Hypothalamus (tissue), 51 donors: Measurements from ENCODE around the gene CEP112.
"Not testable (repeated sequence)": the region's sequence is repeated elsewhere in the genome, so short reads cannot be mapped to it uniquely, and the experiment has no call there.

Experiments used
- DNase-seq, 51 donors: peaks; one replicate each; lab custom pipeline; 2025; lab: John Stamatoyannopoulos, UW

The CEP112 gene

GRCh38 chr17:65707780-65708179 lies 484.2 kb downstream of the CEP112 start:
- no peak for DNase-seq

DNA sequence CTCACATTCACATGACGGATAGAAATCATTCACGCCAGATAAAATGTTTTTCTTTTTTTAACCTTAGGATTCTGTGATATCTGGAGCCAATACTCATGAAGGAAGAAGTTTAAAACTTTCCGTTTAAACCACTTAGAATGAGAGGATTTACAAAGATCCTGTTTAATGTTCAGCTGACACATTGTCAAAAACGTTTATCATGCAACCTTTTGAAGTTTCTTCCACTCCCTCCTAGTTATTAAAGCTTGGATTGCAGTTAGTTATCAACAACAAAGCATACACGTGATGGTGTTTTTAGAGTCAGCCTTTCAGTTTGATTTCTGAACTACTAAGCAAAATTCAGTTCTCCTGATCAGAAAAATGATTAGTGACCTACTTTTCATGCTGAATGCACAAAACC lies 487.2 kb downstream of the CEP112 start:
- no peak for DNase-seq

DNA sequence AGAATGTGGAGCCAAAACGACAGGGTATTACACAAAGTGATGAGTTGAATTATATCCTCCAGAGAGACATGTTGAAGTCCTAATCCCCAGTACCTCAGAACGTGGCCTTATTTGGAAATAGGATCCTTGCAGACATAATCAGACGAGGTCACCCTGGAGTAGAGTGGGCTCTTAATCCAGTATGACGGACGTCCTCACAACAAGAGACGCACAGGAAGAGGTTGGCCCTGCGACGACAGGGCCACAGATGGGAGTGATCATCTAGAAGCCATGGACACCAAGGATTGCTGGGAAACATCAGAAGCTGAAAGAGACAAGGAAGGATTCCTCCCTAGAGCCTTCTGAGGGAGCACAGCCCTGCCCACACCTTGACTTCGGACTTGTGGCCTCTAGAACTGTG lies 488.0 kb downstream of the CEP112 start:
- DNase-seq = no peak

DNA sequence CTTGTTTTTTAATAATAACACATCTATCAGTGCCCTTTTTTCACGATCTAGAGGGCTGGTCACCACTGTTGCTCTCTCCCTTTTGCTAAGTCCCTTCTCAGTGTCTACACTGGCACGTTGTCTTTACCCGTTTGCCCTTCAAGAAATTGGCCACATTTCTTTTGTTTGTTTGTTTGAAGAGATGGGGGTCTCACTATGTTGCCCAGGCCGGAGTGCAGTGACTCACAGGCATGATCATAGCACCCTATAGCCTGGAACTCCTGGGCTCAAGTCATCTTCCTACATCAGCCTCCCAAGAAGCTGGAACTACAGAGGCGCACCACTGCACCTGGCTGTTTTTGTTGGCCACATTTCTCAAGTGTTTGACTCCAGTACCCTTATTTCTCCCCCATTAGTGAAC lies 492.5 kb downstream of the CEP112 start:
- DNase-seq = no peak

DNA sequence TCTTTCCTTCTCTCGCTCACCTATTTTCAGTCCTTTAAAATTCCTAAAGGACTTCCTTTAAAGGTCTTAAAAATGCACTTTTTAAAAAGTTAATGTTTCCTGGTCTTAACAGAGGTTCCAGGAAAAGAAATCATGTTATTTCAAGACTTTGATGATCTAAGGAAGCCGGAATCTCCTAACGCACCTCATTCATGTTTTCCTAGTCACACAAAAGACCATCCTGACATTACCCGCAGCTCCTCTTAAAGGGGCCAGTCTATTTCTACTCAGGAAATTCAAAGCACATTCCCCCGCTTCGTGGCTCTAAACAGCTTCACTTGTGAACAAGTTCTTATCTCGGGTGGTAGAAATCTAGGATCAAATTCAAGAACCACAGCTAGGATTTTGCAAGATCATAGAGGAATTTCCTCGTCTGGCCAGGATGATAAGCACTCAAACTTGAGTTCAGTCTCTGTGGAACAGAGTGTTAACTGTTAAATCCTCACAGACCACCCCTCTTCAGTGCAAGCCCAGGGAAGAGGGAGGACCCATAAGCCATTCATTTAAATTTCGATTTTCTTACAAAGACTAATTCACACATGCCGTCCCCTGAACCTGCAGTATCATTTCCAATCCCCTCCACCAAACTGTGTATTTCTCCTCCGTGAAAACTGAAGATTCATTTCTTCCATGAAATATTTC lies 493.4 kb downstream of the CEP112 start:
- no peak for DNase-seq

DNA sequence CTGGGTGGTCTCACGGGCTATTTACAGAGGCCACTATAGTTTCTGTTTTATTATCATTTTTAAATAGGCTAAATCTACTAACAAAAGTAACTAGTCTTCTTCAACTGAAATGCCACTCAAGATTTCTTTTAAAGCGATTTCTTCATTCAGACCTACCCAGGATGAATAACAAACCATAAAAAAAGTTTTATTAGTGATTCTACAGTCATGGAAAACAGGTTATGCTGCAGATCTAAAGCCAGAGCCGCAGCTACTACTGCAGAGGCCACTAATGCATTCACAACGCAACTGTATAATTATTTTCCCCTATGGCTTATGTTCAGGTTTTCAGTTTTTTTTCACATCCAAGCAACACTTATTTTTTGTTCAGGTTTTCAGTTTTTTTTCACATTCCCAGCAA lies 494.3 kb downstream of the CEP112 start:
- no peak for DNase-seq

GRCh38 chr17:65696739-65697394 lies 495.1 kb downstream of the CEP112 start:
- no peak for DNase-seq

- DNase-seq = no peak
Measured at GRCh38 chr17:65694601-65695000, 497.3 kb downstream of the CEP112 start.

DNA sequence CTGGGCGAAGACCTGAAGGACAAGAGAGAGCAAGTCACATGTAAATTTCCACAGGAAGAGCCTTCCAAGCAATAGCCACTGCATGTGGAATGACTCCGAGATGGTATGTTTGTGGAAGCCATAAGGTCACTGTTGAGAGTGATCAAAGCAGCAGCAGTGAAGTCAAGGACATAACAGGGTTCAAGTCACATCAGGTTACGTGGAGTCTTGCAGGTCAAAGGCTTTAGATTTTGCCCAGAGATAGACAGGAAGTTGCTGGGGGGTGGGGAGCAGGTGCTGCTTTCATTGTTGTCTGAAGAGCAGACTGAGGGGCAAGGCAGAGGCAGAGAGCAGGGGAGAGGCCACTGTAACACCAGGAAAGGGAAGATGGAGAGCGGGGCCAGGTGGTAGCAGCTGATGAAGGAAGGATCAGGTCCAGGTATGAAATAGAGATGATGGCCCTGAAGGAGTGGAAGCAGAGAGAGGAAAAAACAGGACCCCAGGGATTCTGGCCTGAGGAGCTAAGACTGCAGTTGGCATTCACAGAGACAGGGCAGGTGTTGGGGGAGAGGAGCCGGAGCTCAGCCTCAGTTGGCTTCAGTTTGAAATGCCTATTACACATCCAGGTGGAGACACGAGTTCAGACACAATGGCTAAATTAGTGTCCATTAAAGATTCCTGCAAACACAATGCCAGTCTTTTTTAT lies 501.2 kb downstream of the CEP112 start:
- DNase-seq = no peak

DNA sequence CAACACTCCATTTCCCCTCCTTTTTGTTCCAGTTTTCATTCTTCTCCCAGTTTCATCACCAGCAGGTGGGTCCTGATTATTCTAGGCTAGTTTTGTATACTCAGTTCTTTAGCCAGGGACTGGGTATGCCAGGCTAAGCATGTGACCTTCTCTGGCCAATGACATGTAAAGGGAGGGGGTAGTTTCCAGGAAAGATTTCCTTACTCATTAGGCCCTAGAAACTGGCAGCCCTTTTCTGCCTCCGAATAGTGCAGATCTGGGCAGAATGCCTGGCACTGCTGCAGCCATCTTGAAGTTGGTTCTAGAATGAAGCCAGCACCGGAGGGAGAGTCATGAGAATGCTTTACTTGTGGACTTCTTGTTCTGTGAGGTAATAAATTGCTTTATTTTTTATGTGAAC lies 503.6 kb downstream of the CEP112 start:
- peak in 5 of 51 donors; percentile 3 to 29 (median 3) for DNase-seq

DNA sequence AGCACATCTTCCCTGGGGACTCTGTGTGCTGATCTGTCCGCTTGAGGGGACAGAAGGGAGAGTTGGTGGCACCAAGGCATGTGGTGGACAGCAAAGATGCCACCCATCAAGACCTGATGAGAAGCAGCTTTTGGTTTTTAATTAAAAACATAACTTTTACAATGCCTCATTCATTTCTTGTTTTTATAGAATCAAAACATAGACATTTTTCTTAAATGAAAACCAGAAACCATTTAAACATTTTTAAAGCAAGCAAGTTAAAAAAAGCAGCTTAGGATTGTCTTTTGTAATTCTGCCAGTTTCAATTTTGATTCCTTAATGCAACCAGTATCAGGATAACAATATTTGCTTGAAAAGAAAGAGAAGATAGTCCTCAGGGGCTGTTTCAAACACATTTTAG lies 506.8 kb downstream of the CEP112 start:
- no peak for DNase-seq

DNA sequence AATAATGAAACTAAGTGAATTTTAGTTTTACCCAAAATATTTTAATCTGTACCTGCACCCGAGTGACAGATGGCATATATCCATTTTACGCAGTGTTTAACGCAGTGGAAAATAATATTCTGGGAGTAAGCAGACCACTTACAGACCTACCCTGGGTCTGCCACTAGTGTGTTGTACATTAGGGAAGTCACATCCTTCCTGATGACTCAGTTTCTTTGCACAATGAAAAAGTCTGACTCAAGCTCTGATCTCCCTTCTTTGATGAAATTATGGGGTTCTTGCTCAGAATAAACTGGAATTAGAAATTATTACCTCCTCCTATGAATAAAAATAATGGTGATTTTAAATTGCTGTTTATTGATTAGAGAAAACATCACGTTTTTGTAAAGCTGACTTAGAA lies 507.3 kb downstream of the CEP112 start:
- DNase-seq = no peak

DNA sequence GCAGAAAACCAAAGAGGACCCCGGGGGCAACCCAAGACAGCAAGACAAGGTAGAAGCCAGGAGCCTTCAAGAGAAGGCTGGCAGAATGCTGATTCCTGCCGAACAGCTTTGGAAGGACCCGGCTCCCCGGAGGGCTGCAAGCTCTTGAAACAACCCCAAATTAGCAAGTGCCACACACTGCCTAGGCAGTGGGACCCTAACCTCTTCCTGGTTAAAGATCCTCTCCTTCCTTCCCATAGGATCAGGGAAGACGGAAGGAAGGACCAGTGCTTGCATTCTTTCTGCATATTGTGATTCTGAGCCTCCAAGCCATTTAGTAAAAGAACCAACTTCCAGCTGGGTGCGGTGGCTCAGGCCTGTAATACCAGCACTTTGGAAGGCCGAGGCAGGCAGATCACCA lies 508.5 kb downstream of the CEP112 start:
- DNase-seq = no peak

DNA sequence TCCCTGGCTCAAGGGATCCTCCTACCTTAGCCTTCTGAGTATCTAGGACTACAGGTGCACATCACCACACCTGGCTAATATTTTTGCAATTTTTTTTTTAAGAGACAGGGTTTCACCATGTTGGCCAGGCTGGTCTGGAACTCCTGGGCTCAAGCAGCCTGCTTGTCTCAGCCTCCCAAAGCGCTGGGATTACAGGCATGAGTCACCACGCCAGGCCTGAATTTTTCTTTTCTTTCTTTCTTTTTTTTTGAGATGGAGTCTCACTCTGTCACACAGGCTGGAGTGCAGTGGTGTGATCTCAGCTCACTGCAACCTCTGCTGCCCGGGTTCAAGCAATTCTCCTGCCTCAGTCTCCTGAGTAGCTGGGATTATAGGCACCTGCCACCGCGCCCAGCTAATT lies 510.2 kb downstream of the CEP112 start:
- DNase-seq = not testable (repeated sequence)

DNA sequence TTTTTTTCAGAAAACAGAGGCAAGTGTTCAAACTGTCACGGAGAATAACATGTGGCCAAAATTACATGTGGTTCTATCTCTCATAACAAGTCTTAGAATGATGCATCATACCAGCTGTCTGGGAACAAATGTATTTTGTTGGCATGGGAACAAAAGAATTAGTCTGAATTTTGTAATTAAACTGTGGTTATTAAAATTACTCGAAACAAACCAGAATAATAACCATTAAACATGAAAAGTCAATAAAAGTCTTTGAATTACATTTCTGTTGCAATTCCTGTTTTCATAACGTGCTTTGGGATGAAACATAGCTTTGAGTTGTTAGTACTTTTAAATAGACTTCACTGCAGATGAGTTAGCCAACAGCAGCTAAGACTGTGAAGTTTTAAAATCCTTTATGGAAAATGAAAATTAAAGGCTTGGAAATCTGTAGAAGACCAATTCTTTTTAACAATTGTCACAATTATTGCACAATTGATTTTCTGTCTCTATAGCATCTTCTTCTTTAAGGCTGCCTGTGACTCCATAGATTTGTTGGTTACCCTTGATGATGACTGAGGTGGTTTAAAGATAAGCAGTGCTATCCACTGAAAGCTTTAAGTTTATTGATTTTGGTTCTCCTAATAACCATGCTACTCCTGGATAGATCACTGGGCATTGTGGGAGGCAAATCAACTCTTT lies 512.6 kb downstream of the CEP112 start:
- DNase-seq = no peak

- peak in 1 of 51 donors; percentile 6 for DNase-seq
Measured at GRCh38 chr17:65678546-65678945, 513.4 kb downstream of the CEP112 start.

- DNase-seq = no peak
Measured at GRCh38 chr17:65677932-65678331, 514.0 kb downstream of the CEP112 start.

DNA sequence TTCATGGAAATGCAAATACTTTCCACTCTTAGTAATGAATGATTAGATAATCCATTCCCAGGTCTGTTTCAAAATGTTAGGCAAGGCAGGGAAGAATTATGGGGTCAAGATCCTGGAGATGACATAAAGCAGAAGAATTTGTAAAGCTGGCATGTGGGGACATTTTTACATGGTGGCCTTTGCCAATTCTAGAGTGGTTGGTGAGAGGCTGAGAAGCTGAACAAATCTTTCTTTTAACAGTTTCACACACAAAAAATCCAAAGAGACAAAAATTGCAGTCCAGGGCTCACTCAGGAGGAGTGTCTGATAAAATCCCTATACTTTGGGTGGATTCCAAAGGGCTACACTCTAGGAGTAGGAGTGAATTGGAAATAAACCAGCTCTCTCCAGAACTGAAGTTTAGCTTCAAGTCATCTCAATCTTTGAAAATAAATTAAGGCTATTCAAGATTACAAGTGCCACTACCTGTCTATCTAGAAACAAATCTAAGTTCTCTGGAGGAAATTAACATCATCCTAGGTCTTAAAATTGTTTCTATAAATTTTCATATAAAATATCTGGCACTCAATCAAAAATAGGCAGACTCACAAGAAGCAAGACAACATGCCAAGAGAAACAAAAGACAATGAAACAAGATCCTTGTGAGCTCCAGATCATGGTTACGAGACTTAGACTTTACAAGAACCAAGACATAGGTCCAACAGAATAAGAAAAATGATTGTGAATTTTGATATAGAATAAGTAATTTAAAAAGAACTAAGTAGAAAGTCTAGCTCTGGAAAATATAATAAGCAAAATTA lies 517.5 kb downstream of the CEP112 start:
- no peak for DNase-seq

- DNase-seq = no peak
Measured at GRCh38 chr17:65670667-65671371, 521.1 kb downstream of the CEP112 start.

- no peak for DNase-seq
Measured at GRCh38 chr17:65668211-65668610, 523.7 kb downstream of the CEP112 start.
